Fibroblast of lung (primary cell): ENCODE measurements around the gene TBC1D22A.

Experiments used
- EZH2 ChIP-seq: IDR thresholded peaks from 2 replicates; pipeline ENCODE4 v1.5.1; 2012; ENCODE audit warnings: low read length, control low read depth, mild to moderate bottlenecking; ENCODE audit errors: missing control alignments
- TF ChIP-seq, protein P1 (sequence below), 2 donors: IDR thresholded peaks in 1 of 2; conservative IDR thresholded peaks in 1 of 2; 1 replicate in 1 of 2; 2 replicates in 1 of 2; pipeline ENCODE4 v1.5.1; 2011 to 2012; ENCODE audit warnings: low read length in 2 of 2, control low read depth in 1 of 2, inconsistent platforms in 1 of 2, low read depth in 1 of 2, mild to moderate bottlenecking in 1 of 2

DNA sequence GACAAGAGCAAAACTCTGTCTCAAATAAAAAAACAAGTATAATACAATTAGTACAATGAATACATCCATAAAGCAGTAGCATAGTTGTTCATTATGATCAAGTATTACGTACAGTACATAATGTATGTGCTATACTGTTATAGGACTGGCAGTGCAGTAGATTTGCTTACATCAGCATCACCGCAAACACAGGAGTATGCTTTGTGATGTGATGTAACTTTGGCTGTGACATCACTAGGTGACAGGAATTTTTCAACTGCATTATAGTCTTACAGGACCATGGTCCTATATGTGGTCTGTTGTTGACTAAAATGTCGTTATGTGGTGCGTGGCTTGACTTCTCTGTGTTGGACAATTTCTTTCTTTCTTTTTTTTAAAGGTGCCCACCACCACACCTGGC lies 16.6 kb downstream of the TBC1D22A start:
- TF ChIP-seq EZH2 = no peak
- TF ChIP-seq, protein P1, sequence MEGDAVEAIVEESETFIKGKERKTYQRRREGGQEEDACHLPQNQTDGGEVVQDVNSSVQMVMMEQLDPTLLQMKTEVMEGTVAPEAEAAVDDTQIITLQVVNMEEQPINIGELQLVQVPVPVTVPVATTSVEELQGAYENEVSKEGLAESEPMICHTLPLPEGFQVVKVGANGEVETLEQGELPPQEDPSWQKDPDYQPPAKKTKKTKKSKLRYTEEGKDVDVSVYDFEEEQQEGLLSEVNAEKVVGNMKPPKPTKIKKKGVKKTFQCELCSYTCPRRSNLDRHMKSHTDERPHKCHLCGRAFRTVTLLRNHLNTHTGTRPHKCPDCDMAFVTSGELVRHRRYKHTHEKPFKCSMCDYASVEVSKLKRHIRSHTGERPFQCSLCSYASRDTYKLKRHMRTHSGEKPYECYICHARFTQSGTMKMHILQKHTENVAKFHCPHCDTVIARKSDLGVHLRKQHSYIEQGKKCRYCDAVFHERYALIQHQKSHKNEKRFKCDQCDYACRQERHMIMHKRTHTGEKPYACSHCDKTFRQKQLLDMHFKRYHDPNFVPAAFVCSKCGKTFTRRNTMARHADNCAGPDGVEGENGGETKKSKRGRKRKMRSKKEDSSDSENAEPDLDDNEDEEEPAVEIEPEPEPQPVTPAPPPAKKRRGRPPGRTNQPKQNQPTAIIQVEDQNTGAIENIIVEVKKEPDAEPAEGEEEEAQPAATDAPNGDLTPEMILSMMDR (conservative IDR thresholded peaks at IDR 0.05 in 1 of 2, IDR thresholded peaks at IDR 0.05 in 1 of 2; ENCODE audit: low read depth in 1 of 2, low read length in 2 of 2) = no peak
